HG03378 (cell line): Measurements from ENCODE around the gene PAFAH1B1.
"Not testable (repeated sequence)": the region's sequence is repeated elsewhere in the genome, so short reads cannot be mapped to it uniquely, and the experiment has no call there.

ENCODE experiments used
- ATAC-seq: cut with Tn5 transposase; IDR thresholded peaks from one replicate; pipeline ENCODE4 v1.9.1; 2021; ENCODE audit warnings: mild to moderate bottlenecking, moderate library complexity; ENCODE audit not compliant: unreplicated experiment

Gene PAFAH1B1

DNA sequence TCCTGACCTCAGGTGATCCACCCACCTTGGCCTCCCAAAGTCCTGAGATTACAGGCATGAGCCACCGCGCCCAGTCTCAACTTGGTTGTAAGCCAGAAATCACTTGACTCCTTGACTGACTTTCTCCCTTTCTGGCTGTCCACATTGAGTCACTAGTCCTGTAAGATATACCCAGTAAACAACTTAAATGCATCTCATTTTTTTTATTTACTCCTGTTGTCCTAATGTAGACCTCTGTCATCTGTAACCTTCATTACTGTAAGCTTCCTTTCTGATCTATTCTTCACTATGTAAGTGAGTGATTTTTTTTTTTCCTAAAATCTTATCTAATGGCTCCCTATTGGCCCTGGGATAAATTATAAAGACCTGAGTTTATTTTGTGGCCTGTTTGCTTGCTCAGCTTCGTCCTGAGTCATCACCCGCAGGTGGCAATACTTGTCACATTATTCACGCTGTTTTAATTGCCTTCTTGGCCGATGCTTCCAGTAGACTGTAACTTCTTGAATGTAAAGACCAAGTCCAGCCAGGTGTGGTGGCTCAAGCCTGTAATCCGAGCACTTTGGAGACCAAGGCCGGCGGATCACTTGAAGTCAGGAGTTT, 41.0 kb downstream of the PAFAH1B1 start:
- ATAC-seq, result no peak

DNA sequence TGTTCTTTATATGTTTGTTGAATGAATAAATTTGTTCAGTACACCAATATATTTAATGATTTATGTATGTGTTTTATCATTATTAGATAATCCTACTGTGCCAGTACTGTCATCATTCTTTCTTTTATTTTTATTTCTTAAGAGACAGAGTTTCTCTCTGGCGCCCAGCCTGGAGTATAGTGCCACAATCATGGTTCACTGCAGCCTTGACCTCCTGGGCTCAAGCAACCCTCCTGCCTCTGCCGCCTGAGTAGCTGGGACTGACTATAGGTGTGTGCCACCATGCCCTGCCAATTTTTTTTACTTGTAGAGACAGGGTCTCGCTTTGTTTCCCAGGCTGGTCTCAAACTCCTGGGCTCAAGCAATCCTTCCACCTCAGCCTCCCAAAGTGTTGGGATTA, 41.8 kb downstream of the PAFAH1B1 start:
- ATAC-seq, result no peak

DNA sequence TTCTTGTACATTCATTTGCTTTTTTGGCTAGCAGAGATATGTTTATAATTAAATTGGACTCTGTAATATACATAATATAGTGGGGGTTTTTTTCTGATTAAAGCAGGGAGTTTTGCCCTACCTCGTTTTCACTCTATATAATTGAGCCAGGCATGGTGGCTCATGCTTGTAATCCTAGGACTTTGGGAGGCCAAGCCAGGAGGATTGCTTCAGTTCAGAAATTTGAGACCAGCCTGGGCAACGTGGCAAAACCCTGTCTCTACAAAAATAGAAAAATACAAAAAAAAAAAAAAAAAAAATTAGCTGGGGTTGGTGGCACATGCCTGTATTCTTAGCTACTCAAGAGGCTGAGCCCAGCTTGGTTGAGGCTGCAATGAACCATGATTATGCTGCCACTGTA, 42.2 kb downstream of the PAFAH1B1 start:
- ATAC-seq, result no peak

DNA sequence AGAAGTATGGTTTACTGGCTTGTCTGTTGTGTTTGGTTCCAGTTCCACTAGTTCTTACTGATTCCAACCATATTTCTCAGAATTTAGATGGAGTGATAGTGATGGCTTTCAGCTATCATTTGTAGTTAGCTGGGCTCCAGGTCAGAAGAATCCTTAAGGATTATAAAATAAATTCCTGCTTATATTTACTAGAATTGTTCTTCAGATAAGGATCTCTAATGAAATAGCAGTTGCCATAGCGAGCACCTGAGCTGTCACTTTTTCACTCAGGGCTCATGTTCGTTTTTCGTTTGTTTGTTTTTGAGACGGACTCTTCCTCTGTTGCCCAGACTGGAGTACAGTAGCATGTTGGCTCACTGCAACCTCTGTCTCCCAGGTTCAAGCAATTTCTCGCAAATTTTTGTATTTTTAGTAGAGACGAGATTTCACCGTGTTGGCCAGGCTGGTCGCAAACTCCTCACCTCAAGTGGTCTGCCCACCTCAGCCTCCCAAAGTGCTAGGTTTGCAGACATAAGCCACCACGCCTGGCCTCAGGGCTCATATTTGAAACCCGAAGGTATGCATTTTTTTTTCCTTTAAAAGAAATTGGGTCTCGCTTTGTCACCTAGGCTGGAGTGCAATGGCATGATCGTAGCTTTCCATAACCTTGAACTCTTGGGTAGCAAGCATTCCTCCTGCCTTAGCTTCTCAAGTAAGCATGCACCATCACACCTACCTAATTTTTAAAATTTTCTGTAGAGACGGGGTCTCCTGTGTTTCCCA, 42.9 kb downstream of the PAFAH1B1 start:
- ATAC-seq, result no peak

DNA sequence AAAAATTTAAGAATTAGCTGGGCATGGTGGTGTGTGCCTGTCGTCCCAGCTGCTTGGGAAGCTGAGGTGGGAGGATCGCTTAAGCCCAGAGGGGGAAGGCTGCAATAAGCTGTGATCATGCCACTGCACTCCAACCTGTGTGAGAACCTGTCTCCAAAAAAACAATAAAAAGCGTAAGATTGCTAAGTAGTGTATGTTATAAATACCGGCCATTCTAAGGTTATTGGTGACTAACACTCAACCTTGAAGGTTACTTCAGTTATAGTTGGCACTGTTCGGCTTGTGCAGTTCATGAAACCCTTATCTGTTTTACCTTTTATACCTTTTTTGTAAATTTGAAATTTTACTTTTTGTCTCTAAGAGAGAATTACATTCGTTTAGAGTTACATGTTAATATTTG, 44.0 kb downstream of the PAFAH1B1 start:
- no peak for ATAC-seq

DNA sequence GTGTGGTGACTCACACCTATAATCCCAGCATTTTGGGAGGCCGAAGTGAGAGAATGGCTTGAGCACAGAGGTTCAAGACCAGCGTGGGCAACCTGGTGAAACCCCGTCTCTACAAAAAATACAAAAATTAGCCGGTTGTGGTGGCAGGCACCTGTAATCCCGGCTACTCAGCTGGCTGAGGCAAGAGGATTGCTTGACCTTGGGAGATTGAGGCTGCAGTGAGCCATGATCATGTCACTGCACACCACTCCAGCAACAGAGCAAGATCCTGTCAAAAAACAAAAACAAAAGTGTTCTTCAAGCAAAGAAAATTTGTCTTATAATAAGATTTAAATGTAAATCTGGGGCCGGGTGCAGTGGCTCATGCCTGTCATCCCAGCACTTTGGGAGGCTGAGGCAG, 51.5 kb downstream of the PAFAH1B1 start:
- ATAC-seq, result no peak

DNA sequence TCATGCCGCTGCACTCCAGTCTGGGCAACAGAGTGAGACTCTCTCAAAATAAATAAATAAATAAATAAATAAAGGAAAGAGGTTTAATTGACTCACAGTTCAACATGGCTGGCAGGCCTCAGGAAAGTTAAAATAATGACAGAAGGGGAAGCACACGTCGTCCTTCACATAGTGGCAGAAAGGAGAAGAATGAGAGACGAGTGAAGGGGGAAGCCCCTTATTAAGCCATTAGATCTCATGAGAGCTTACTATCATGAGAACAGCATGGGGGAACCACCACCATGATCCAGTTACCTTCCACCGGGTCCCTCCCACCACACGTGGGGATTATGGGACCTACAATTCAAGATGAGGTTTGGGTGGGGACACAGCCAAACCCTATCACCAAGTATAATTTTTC, 54.5 kb downstream of the PAFAH1B1 start:
- no peak for ATAC-seq

DNA sequence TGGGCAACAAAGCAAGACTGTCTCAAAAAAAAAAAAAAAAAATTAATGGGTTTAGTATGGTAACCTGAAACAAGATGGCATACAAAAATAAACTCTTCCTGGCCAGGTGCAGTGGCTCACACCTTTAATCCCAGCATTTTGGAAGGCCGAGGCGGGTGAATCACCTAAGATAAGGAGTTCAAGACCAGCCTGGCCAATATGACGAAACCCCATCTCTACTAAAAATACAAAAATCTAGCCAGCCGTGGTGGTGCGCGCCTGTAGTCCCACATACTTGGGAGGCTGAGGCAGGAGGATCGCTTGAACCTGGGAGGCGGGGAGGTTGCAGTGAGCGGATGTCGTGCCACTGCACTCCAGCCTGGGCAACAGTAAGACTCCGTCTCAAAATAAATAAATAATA, 55.7 kb downstream of the PAFAH1B1 start:
- no peak for ATAC-seq

DNA sequence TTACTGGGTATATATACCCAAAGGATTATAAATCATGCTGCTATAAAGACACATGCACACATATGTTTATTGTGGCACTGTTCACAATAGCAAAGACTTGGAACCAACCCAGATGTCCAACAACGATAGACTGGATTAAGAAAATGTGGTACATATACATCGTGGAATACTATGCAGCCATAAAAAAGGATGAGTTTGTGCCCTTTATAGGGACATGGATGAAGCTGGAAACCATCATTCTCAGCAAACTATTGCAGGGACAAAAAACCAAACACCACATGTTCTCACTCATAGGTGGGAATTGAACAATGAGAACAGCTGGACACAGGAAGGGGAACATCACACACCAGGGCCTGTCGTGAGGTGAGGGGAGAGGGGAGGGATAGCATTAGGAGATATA, 59.5 kb downstream of the PAFAH1B1 start:
- ATAC-seq, result not testable (repeated sequence)

DNA sequence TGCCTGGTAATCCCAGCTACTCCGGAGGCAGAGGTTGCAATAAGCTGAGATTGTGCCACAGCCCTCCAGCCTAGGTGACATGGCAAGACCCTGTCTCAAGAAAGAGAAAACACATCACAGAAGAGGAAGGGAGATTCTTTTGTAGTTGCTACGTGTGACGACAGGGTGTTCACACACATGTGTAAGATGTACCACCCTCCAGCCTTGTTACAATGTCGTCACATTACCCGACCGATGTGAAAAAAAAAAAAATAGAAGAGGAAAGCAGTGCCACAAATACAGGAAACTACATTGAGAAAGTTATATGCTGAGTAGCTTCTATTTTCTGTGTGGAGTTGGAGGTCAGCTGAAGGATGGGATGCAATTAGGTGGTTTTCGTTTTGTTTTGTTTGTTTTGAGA, 62.1 kb downstream of the PAFAH1B1 start:
- no peak for ATAC-seq

DNA sequence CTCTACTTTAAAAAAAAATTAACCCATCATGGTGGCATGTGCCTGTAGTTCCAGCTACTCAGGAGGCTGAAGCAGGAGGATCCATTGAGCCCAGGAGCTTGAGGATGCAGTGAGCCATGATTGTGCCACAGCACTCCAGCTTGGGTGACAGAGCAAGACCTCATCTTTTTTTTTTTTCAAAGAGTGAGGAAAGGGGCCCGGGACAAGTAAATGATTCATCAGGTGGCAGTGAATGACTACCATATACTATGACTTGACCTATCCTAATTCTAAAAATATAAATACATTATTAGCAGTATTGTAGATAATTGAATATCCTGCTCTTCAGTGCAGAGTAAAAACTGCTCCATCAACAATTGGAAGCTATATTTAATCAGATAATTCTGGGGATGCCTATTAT, 62.8 kb downstream of the PAFAH1B1 start:
- no peak for ATAC-seq

DNA sequence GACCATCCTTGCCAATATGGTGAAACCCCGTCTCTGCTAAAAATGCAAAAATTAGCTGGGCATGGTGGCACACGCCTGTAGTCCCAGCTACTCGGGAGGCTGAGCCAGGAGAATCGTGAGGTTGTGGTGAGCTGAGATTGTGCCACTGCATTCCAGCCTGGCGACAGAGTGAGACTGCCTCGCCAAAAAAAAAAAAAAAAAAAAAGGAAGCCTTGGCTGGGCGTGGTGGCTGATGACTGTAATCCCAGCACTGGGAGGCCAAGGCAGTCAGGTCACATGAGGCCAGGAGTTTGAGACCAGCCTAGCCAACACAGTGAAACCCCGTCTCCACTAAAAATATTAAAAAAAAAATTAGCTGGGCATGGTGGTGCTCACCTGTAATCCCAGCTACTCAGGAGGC, 65.9 kb downstream of the PAFAH1B1 start:
- not testable (repeated sequence) for ATAC-seq

DNA sequence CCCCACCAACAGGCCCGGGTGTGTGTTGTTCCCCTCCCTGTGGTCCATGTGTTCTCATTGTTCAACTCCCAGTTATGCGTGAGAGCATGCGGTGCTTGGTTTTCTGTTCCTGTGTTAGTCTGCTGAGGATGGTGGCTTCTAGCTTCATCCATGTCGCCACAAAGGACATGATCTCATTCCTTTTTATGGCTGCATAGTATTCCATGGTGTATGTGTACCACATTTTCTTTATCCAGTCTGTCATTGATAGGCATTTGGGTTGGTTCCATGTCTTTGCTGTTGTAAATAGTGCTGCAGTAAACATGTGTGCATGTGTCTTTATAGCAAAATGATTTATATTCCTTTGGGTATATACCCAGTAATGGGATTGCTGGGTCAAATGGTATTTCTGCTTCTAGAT, 67.0 kb downstream of the PAFAH1B1 start:
- ATAC-seq, result not testable (repeated sequence)

DNA sequence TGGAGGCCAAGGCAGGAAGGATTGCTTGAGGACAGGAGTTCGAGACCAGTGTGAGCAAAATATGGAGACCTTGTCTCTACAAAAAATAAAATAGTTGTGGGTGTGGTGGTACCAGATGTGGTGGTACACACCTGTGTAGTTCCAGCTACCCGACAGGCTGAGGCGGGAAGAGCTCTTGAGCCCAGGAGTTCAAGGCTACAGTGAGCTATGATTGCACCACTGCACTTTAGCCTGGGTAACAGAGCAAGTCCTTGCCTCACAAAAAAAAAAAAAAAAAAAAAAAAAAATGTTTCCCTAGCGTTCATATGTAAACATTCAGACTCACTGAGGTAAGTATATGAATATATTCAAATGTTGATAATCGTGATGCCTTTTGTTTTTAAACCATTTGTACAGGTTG, 78.6 kb downstream of the PAFAH1B1 start:
- ATAC-seq, result no peak

DNA sequence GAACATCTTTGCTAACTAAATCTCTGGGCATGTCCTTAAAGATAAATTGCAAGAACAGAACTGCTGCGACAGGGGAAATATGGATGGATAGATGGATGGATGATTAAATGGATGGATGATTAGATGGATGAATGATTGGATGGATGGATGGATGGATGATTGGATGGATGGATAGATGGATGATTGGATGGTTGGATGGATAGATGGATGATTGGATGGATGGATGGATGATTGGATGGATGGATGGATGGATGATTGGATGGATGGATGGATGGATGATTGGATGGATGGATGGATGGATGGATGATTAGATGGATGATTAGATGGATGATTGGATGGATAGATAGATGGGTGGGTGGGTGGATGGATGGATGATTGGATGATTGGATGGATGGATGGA, 85.8 kb downstream of the PAFAH1B1 start:
- not testable (repeated sequence) for ATAC-seq

DNA sequence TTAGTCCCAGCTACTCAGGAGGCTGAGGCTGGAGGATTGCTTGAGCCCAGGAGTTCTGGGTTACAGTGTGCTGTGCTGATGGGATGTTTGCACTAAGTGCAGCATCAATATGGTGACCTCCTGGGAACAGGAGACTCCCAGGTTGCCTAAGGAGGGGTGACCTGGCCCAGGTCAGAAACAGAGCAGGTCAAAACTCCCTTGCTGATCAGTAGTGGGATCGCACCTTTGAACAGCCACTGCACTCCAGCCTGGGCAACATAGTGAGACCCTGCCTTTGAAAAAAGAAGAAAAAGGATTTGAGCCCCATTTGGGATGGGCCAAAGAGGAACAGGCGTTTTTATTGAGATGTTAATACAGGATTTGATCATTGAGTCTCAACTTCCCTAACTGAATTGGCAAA, 87.5 kb downstream of the PAFAH1B1 start:
- no peak for ATAC-seq

DNA sequence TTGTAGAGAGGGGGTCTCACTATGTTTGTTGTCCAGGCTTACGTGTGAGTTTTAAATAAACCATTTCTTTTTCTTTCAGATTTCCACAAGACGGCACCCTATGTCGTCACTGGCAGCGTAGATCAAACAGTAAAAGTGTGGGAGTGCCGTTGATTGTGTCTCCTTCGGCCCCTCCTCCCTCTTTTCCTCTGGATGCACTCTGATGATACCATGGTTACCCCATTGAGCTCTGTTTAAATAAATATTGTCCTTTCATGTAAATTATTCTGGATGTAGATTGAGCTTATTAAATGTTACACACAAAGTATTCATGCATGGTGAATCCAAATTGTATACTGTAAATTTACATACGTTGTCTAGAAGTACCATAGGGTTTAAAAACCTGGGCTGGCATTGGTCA, 88.2 kb downstream of the PAFAH1B1 start:
- ATAC-seq, result no peak

DNA sequence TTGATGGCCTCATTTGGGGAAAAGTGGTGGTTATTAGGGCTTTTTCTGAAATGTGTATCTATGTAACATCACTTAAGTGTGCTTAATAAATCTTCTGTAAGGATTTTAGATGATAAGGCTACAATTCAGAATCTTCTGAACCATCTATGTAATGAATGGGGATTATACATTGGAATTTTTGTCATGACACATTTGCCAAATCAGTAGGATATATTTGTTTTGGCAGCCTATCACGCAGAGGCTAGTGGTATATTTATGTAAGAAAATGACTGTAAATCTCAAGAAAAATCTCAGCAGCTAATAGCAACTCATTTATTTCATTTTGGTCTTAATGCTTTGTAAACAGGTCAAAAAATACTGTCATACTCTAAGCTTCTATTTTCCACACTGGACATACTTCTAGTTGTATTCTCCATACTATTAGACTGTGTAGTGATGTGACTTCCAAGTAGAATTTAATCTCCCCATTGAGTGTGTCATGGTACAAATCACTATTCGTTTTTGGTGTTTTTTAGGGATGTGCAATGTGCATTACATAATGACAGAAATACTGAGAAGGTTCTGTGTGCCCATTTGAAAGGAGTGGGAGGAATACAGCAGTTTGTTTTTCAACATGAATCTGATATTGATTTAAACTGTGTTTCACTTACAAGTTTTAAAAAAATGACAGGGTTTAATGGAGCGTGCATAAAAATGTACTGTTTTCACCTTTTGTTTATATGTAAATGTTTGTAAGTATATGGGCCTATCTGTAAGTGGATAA, 88.9 kb downstream of the PAFAH1B1 start:
- no peak for ATAC-seq

DNA sequence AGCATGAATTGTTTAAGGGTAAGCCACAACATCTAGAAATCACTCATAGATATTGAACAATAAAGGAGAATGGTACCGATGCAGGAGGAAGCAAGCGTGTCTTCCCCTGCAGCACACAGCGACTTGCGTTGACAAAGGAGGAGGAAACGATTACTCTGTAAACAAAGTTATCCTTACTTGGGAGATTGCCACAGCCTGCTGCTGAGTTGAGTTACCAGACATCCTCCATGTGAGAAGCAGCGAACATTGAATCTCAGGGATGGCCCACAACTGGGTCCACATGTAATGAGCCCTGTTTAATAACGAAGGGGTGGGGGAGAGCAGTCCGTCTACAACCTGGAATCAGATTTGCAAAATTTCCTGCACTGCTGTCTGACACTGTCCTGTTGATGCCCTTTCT, 90.5 kb downstream of the PAFAH1B1 start:
- no peak for ATAC-seq

DNA sequence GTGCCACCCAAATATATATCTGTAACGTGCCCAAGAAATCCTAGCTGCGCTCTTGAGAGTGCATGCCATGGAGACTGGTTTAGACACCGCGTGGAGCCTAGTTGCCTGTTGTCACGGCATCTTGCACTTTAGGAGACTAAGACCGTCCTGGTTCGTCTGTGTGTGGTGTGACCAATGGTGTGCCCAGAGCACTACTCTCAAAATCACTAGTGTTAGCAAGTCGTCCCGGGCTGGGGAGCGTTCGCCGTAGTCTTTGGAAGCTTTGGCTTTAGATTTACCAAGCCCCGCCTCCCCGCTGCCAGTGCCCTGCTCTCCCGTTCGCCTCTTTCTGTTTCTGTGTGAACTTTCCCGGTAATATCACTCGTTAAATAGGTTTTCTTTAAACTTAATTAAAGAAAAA, 91.1 kb downstream of the PAFAH1B1 start:
- ATAC-seq, result no peak

DNA sequence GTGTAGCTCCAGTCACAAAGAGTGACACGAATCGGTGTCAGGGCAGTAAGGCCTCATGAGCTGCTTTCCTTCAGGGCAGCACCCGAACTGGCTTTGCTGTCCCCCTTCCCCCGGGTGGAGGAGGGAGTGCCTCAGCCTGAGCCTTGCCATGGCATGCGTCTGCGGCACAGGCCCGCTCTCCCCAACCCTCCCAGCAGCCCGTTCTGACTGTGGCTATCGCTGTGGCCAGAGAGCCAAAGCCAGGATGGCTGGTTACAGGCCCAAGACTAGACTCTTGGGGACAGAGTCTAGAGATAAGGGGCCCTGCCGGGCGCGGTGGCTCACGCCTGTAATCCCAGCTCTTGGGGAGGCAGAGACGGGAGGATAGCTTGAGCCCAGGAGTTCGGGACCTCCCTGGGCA, 92.2 kb downstream of the PAFAH1B1 start:
- ATAC-seq, result no peak

DNA sequence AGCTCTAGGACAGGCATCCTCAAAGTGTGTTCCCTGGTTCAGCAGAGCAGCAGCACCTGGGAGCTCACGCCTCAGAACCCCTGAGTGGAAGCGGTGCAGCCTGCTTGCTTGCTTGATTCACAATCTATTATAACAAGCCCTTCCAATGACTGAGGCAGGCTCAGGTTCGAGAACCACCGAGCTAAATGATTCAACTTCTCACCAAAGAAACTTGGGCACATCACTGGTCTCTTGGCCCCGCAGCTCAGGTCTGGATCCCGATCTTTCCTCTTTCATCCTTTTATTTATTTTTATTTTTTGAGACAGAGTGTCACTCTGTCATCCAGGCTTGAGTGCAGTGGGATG, 93.6 kb downstream of the PAFAH1B1 start:
- ATAC-seq, result no peak
